H9 (cell line): ENCODE data around the gene CILP2. TPM values are rescaled to one million over a fixed set of nuclear protein-coding genes. Genes with fewer than 3 reads are reported as not detected.

Source experiments
- DNase-seq: peaks from one replicate; pipeline ENCODE4 v3.0.0-alpha.2; 2017
- H2AFZ ChIP-seq: one replicate; pipeline ENCODE4 v1.6.1; 2013; ENCODE audit warnings: mild to moderate bottlenecking, low read length, control low read depth, moderate library complexity
- H2AK5ac ChIP-seq: 2 replicates; pipeline ENCODE4 v1.6.1; 2013; ENCODE audit warnings: low read length, control low read depth, mixed read lengths; ENCODE audit not compliant: insufficient read length
- H2BK120ac ChIP-seq: one replicate; pipeline ENCODE4 v1.6.1; 2013; ENCODE audit warnings: low read depth, mild to moderate bottlenecking, low read length, control low read depth, inconsistent platforms; ENCODE audit not compliant: poor library complexity, severe bottlenecking
- H2BK12ac ChIP-seq: 2 replicates; pipeline ENCODE4 v1.6.1; 2013; ENCODE audit warnings: low read length, control low read depth, mixed read lengths, low read depth; ENCODE audit not compliant: insufficient read length
- H2BK15ac ChIP-seq: 2 replicates; pipeline ENCODE4 v1.6.1; 2013; ENCODE audit warnings: low read depth, low read length, control low read depth
- H2BK20ac ChIP-seq: one replicate; pipeline ENCODE4 v1.6.1; 2013; ENCODE audit warnings: low read depth, mild to moderate bottlenecking, low read length, control low read depth, inconsistent platforms; ENCODE audit not compliant: poor library complexity, severe bottlenecking
- H2BK5ac ChIP-seq: 2 replicates; pipeline ENCODE4 v1.6.1; 2013; ENCODE audit warnings: low read length, control low read depth, mixed read lengths; ENCODE audit not compliant: insufficient read length
- H3K14ac ChIP-seq: 2 replicates; pipeline ENCODE4 v1.6.1; 2013; ENCODE audit warnings: low read length, control low read depth; ENCODE audit not compliant: insufficient read depth
- H3K18ac ChIP-seq: 2 replicates; pipeline ENCODE4 v1.6.1; 2013; ENCODE audit warnings: low read depth, mild to moderate bottlenecking, mixed read lengths, low read length, control low read depth; ENCODE audit not compliant: insufficient read length
- H3K23ac ChIP-seq: 2 replicates; pipeline ENCODE4 v1.6.1; 2013; ENCODE audit warnings: low read length, control low read depth, mixed read lengths, low read depth; ENCODE audit not compliant: insufficient read length
- H3K23me2 ChIP-seq: 2 replicates; pipeline ENCODE4 v1.6.1; 2013; ENCODE audit warnings: low read depth, mild to moderate bottlenecking, mixed read lengths, low read length, control low read depth; ENCODE audit not compliant: insufficient read length, poor library complexity, severe bottlenecking
- H3K27ac ChIP-seq: 2 replicates; pipeline ENCODE4 v1.5.1; 2013; ENCODE audit warnings: low read length, control low read depth, mixed read lengths, low read depth; ENCODE audit not compliant: insufficient read length
- H3K27me3 ChIP-seq: 2 replicates; pipeline ENCODE4 v1.6.1; 2013; ENCODE audit warnings: low read length, control low read depth, inconsistent platforms; ENCODE audit not compliant: insufficient read depth
- H3K4ac ChIP-seq: 2 replicates; pipeline ENCODE4 v1.6.1; 2013; ENCODE audit warnings: low read depth, mild to moderate bottlenecking, control low read depth, inconsistent platforms, low read length, moderate library complexity
- H3K4me1 ChIP-seq: 2 replicates; pipeline ENCODE4 v1.6.1; 2013; ENCODE audit warnings: low read length, control low read depth, inconsistent platforms; ENCODE audit not compliant: insufficient read depth
- H3K4me2 ChIP-seq: 2 replicates; pipeline ENCODE4 v1.6.1; 2013; ENCODE audit warnings: low read length, control low read depth, mixed read lengths; ENCODE audit not compliant: insufficient read length, insufficient read depth
- H3K56ac ChIP-seq: 2 replicates; pipeline ENCODE4 v1.6.1; 2013; ENCODE audit warnings: low read depth, mild to moderate bottlenecking, mixed read lengths, low read length, control low read depth; ENCODE audit not compliant: insufficient read length
- H3K79me1 ChIP-seq: 2 replicates; pipeline ENCODE4 v1.6.1; 2013; ENCODE audit warnings: low read depth, mild to moderate bottlenecking, moderate library complexity, low read length, control low read depth, inconsistent platforms; ENCODE audit not compliant: insufficient read depth, poor library complexity, severe bottlenecking
- H3K79me2 ChIP-seq: 2 replicates; pipeline ENCODE4 v1.6.1; 2013; ENCODE audit warnings: low read length, control low read depth, inconsistent platforms; ENCODE audit not compliant: insufficient read depth
- H3K9ac ChIP-seq: 2 replicates; pipeline ENCODE4 v1.6.1; 2013; ENCODE audit warnings: low read length, control low read depth, mixed read lengths; ENCODE audit not compliant: insufficient read length; ENCODE audit errors: extremely low read depth
- H3K9me3 ChIP-seq: one replicate; pipeline ENCODE4 v1.6.1; 2013; ENCODE audit warnings: low read depth, low read length, inconsistent platforms; ENCODE audit not compliant: control insufficient read depth
- H3T11ph ChIP-seq: one replicate; pipeline ENCODE4 v1.6.1; 2013; ENCODE audit warnings: mild to moderate bottlenecking, low read length, control low read depth, inconsistent platforms
- H4K20me1 ChIP-seq: one replicate; pipeline ENCODE4 v1.6.1; 2013; ENCODE audit not compliant: control insufficient read depth, insufficient read length, insufficient read depth
- H4K5ac ChIP-seq: 2 replicates; pipeline ENCODE4 v1.6.1; 2013; ENCODE audit warnings: low read depth, mild to moderate bottlenecking, mixed read lengths, low read length, control low read depth; ENCODE audit not compliant: insufficient read length
- H4K8ac ChIP-seq: replicated peaks from 2 replicates; pipeline ENCODE4 v1.6.1; 2013; ENCODE audit warnings: low read length, control low read depth, mixed read lengths, low read depth; ENCODE audit not compliant: insufficient read length
- H4K91ac ChIP-seq: 2 replicates; pipeline ENCODE4 v1.6.1; 2013; ENCODE audit warnings: low read depth, mild to moderate bottlenecking, moderate library complexity, mixed read lengths, low read length, control low read depth; ENCODE audit not compliant: insufficient read length
- H3K27ac Mint-ChIP-seq, 3 experiments: 2 replicates in 2 of 3; 3 replicates in 1 of 3; pipeline ENCODE4 v1.8.0; 2020 to 2021; ENCODE audit warnings: mixed read lengths in 3 of 3, mild to moderate bottlenecking in 1 of 3, moderate library complexity in 1 of 3
- H3K27me3 Mint-ChIP-seq: 2 replicates; pipeline ENCODE4 v1.8.0; 2021; ENCODE audit warnings: low read depth, mild to moderate bottlenecking, moderate library complexity, mixed read lengths
- H3K36me3 Mint-ChIP-seq, 3 experiments: 2 replicates in 2 of 3; 3 replicates in 1 of 3; pipeline ENCODE4 v1.8.0; 2020 to 2021; ENCODE audit warnings: low read depth in 3 of 3, mixed read lengths in 3 of 3; ENCODE audit not compliant: insufficient read depth in 1 of 3
- H3K4me1 Mint-ChIP-seq, 2 experiments: 2 replicates each; pipeline ENCODE4 v1.8.0; 2020; ENCODE audit warnings: mixed read lengths in 2 of 2
- H3K4me3 Mint-ChIP-seq, 2 experiments: 2 replicates in 1 of 2; 3 replicates in 1 of 2; pipeline ENCODE4 v1.8.0; 2020 to 2021; ENCODE audit warnings: mild to moderate bottlenecking in 2 of 2, mixed read lengths in 2 of 2, moderate library complexity in 1 of 2
- H3K9me3 Mint-ChIP-seq, 2 experiments: 2 replicates in 1 of 2; 3 replicates in 1 of 2; pipeline ENCODE4 v1.8.0; 2020; ENCODE audit warnings: mild to moderate bottlenecking in 2 of 2, mixed read lengths in 2 of 2, moderate library complexity in 1 of 2
- WGBS: extraction: QIAGEN DNeasy Blood & Tissue Kit; methylation state at CpG from one replicate; pipeline ENCODE4 v1.1.7; 2013; ENCODE audit warnings: missing lambda C conversion rate, low lambda C conversion rate, mixed read lengths; ENCODE audit not compliant: insufficient read length; ENCODE audit errors: extremely low coverage; 5-methylcytosine and 5-hydroxymethylcytosine counted together
- total RNA-seq: library from RNA; stranded (reverse); gene quantifications from 2 replicates; pipeline ENCODE4 v1.2.1, GENCODE V29; 2021
- TF ChIP-seq, protein P1 (sequence below): fragments of 200-600 bp; sonication (generic); conservative IDR thresholded peaks from 3 replicates; pipeline ENCODE4 v1.8.0; 2021; ENCODE audit warnings: antibody characterized with exemption, mild to moderate bottlenecking

Gene CILP2
- total RNA-seq, 1 experiment from 2014 or later = 6.4 TPM

- Histone ChIP-seq H4K91ac (no peak overlapping the region), H3K9ac (no peak overlapping the region), H2BK15ac (no peak overlapping the region), H2BK20ac (no peak overlapping the region), H3K79me2 (no peaks in the 10 kb centered on the region), H3K18ac (no peak overlapping the region), H2BK120ac (no peak overlapping the region), H2AK5ac (no peak overlapping the region), H3K4me2 (no peak overlapping the region), H3K4me1 (peaks cover 3% of the 10 kb centered on the region; the same call in 1 of the 2 replicates), H2BK12ac (no peak overlapping the region), H4K5ac (no peak overlapping the region), H2BK5ac (no peak overlapping the region), H3T11ph (no peak overlapping the region), H4K8ac (no peak overlapping the region), H3K23ac (no peak overlapping the region), H3K9me3 (no peaks in the 10 kb centered on the region), H4K20me1 (no peaks in the 10 kb centered on the region), H3K4ac (no peak overlapping the region), H3K23me2 (no peaks in the 10 kb centered on the region), H3K27ac (no peak overlapping the region), H3K27me3 (no peaks in the 10 kb centered on the region), H2AFZ (no peak overlapping the region), H3K79me1 (no peaks in the 10 kb centered on the region), H3K56ac (no peak overlapping the region), H3K14ac (no peak overlapping the region)
- Mint-ChIP-seq H3K27me3 (peaks cover 46% of the 10 kb centered on the region), H3K4me1 (peaks cover 12 to 14% of the 10 kb centered on the region in 2 experiments), H3K27ac (peak overlapping the region in 1 of 3 experiments; percentile 12; a peak in 2 of 7 replicates), H3K36me3 (no peaks in the 10 kb centered on the region; a peak in 1 of 7 replicates), H3K4me3 (peak overlapping the region in 1 of 2 experiments; percentile 40; a peak in 2 of 5 replicates), H3K9me3 (0 out of 5 replicates have a peak, but pooled peaks cover 0 to 4% of the 10 kb centered on the region in 2 experiments)
- WGBS = no CpG with 5 or more reads among the region's 6 CpGs
- TF ChIP-seq, protein P1, sequence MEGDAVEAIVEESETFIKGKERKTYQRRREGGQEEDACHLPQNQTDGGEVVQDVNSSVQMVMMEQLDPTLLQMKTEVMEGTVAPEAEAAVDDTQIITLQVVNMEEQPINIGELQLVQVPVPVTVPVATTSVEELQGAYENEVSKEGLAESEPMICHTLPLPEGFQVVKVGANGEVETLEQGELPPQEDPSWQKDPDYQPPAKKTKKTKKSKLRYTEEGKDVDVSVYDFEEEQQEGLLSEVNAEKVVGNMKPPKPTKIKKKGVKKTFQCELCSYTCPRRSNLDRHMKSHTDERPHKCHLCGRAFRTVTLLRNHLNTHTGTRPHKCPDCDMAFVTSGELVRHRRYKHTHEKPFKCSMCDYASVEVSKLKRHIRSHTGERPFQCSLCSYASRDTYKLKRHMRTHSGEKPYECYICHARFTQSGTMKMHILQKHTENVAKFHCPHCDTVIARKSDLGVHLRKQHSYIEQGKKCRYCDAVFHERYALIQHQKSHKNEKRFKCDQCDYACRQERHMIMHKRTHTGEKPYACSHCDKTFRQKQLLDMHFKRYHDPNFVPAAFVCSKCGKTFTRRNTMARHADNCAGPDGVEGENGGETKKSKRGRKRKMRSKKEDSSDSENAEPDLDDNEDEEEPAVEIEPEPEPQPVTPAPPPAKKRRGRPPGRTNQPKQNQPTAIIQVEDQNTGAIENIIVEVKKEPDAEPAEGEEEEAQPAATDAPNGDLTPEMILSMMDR = no peak
- DNase-seq = peak; percentile 36
Observed at GRCh38 chr19:19575411-19575810, 37.3 kb downstream of the CILP2 start.
